Rectal smooth muscle tissue (tissue), 1 donor: Measurements from ENCODE around the gene GRIP2.

Experiments
- H3K27ac ChIP-seq: one replicate; pipeline ENCODE4 v1.7.0; 2013; ENCODE audit warnings: low read depth, low read length, inconsistent platforms
- H3K27me3 ChIP-seq: one replicate; pipeline ENCODE4 v1.7.0; 2013; ENCODE audit warnings: low read length; ENCODE audit not compliant: control insufficient read depth, insufficient read depth
- H3K36me3 ChIP-seq: one replicate; pipeline ENCODE4 v1.7.0; 2013; ENCODE audit warnings: low read length; ENCODE audit not compliant: control insufficient read depth, insufficient read depth
- H3K4me1 ChIP-seq: one replicate; pipeline ENCODE4 v1.7.0; 2013; ENCODE audit warnings: low read length; ENCODE audit not compliant: control insufficient read depth, insufficient read depth
- H3K4me3 ChIP-seq: one replicate; pipeline ENCODE4 v1.7.0; 2013; ENCODE audit warnings: low read length
- H3K9ac ChIP-seq: one replicate; pipeline ENCODE4 v1.7.0; 2013; ENCODE audit warnings: low read length

The GRIP2 gene

GRCh38 chr3:14470461-14470860, 69.7 kb downstream of the GRIP2 start:
- Histone ChIP-seq H3K27me3 (no peaks in the 10 kb centered on the region), H3K4me1 (no peaks in the 10 kb centered on the region), H3K27ac (no peak overlapping the region), H3K4me3 (no peak overlapping the region), H3K9ac (no peak overlapping the region), H3K36me3 (no peaks in the 10 kb centered on the region)

DNA sequence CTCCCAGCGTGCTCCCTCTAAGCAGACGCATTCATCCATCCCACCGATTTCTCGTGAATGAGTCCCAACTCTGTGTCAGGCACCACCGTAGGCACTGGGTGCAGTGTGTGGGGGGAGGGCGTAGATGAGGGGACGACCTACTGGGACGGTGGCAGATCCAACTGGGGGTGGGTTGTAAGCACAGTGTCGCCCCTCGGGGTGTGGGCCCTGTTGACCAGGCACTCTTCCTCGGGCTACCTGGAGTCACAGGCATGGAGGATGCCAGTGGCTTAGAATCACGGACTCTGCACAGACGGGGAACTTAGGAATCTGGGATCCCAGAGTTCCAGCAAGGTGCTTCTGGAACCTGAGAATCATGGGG, 71.5 kb downstream of the GRIP2 start:
- Histone ChIP-seq H3K27me3 (no peaks in the 10 kb centered on the region), H3K4me1 (no peaks in the 10 kb centered on the region), H3K4me3 (no peak overlapping the region), H3K27ac (no peak overlapping the region), H3K36me3 (no peaks in the 10 kb centered on the region), H3K9ac (no peak overlapping the region)

DNA sequence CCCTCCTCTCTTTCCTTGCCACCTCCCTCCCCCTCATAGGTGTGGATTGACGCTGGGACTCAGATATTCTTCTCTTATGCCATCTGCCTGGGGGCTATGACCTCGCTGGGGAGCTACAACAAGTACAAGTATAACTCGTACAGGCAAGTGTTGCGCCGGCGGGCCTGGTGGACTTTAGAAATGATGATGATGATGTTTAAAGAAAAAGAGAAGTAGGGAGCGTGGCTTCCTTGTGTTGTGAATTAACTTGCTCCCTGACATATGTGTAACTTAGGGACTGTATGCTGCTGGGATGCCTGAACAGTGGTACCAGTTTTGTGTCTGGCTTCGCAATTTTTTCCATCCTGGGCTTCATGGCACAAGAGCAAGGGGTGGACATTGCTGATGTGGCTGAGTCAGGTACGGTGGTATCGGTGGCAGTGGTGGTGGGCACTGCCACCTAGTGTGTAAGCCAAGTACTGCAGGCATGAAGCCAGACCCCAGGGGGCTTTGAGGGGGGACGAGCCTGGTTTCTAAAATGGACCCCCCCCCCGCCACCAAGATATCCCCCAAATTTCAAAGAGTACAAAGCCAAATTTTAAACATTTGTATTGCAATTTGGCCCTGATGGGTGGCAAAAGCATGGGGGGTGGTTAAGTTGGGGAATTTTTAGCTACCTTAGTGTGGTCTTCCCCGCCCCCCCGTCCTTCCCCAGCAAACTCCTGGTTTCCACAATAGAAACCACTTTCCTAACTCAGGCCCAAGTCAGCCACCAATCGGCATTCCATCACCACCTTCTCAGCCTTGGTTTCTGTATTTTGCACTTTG, 72.1 kb downstream of the GRIP2 start:
- Histone ChIP-seq H3K9ac (no peak overlapping the region), H3K4me1 (no peaks in the 10 kb centered on the region), H3K27me3 (no peaks in the 10 kb centered on the region), H3K27ac (no peak overlapping the region), H3K4me3 (no peak overlapping the region), H3K36me3 (peaks cover under 1% of the 10 kb centered on the region)

DNA sequence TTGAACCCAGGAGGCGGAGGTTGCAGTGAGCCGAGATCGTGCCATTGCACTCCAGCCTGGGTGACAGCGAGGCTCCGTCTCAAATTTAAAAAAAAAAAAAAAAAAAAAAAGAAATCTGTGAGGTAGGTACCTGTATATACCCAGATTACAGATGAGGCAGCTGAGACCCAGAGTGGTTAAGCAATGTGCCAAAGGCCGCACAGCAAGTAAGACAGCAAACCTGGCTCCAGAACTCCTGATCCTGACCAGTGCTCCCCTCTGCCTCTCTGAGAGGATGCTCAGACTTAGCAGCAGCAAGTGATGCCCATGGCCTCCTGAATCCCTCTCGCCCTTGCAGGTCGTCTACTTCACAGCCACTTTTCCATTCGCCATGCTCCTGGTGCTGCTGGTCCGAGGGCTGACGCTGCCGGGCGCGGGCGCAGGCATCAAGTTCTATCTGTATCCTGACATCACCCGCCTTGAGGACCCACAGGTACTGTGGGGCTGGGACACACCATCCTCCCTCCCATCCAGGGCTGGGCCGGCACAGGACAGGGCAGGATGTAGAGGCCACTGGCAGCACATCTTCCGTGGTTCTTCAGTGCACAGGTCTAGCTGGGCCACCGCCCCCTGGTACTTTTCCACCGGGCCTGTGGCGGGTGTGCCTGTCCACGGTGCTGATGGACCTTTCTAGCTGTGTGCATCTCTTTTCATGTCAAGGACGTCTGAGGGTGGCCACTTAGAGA, 73.8 kb downstream of the GRIP2 start:
- Histone ChIP-seq H3K27ac (no peak overlapping the region), H3K4me3 (no peak overlapping the region), H3K36me3 (peaks cover 2% of the 10 kb centered on the region), H3K9ac (no peak overlapping the region), H3K4me1 (no peaks in the 10 kb centered on the region), H3K27me3 (no peaks in the 10 kb centered on the region)

DNA sequence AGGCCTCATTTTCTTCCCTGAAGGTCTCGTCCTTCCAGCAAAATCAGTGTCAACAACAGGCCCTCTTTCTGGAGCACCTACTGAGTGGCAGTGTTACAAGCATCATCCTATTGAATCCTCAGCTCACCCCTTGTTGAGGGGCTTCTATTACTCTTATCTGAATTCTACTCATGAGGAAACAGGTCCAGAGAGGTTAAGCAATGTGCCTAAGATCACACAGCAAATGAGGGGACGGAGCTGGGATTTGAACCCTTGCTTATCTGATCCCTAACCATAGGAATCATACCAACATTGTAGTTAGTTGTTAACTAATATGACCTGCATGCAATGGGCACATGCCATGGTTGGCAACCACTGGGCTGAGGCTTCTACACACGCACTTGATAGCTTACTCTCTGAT, 74.7 kb downstream of the GRIP2 start:
- H3K36me3 ChIP-seq = peaks cover 2% of the 10 kb centered on the region
- no peaks in the 10 kb centered on the region for H3K27me3 ChIP-seq
- no peaks in the 10 kb centered on the region for H3K4me1 ChIP-seq
- no peak overlapping the region for H3K27ac ChIP-seq
- H3K4me3 ChIP-seq = no peak overlapping the region
- no peak overlapping the region for H3K9ac ChIP-seq

GRCh38 chr3:14464521-14464920, 75.6 kb downstream of the GRIP2 start:
- H3K4me1 ChIP-seq = no peaks in the 10 kb centered on the region
- no peaks in the 10 kb centered on the region for H3K27me3 ChIP-seq
- H3K27ac ChIP-seq = no peak overlapping the region
- H3K36me3 ChIP-seq = peaks cover 2% of the 10 kb centered on the region
- no peak overlapping the region for H3K4me3 ChIP-seq
- H3K9ac ChIP-seq = no peak overlapping the region

- Histone ChIP-seq H3K36me3 (peaks cover 2% of the 10 kb centered on the region), H3K9ac (no peak overlapping the region), H3K4me3 (no peak overlapping the region), H3K27me3 (no peaks in the 10 kb centered on the region), H3K27ac (no peak overlapping the region), H3K4me1 (no peaks in the 10 kb centered on the region)
Measured at GRCh38 chr3:14464141-14464465, 76.0 kb downstream of the GRIP2 start.

GRCh38 chr3:14463330-14464140, 76.6 kb downstream of the GRIP2 start:
- Histone ChIP-seq H3K36me3 (peaks cover 2% of the 10 kb centered on the region), H3K27ac (no peak overlapping the region), H3K27me3 (no peaks in the 10 kb centered on the region), H3K9ac (no peak overlapping the region), H3K4me1 (no peaks in the 10 kb centered on the region), H3K4me3 (no peak overlapping the region)

GRCh38 chr3:14462738-14463137, 77.4 kb downstream of the GRIP2 start:
- no peaks in the 10 kb centered on the region for H3K4me1 ChIP-seq
- peaks cover 2% of the 10 kb centered on the region for H3K36me3 ChIP-seq
- H3K27me3 ChIP-seq = no peaks in the 10 kb centered on the region
- no peak overlapping the region for H3K4me3 ChIP-seq
- H3K9ac ChIP-seq = no peak overlapping the region
- H3K27ac ChIP-seq = no peak overlapping the region

- no peak overlapping the region for H3K27ac ChIP-seq
Measured at GRCh38 chr3:14461748-14462324, 78.3 kb downstream of the GRIP2 start.

DNA sequence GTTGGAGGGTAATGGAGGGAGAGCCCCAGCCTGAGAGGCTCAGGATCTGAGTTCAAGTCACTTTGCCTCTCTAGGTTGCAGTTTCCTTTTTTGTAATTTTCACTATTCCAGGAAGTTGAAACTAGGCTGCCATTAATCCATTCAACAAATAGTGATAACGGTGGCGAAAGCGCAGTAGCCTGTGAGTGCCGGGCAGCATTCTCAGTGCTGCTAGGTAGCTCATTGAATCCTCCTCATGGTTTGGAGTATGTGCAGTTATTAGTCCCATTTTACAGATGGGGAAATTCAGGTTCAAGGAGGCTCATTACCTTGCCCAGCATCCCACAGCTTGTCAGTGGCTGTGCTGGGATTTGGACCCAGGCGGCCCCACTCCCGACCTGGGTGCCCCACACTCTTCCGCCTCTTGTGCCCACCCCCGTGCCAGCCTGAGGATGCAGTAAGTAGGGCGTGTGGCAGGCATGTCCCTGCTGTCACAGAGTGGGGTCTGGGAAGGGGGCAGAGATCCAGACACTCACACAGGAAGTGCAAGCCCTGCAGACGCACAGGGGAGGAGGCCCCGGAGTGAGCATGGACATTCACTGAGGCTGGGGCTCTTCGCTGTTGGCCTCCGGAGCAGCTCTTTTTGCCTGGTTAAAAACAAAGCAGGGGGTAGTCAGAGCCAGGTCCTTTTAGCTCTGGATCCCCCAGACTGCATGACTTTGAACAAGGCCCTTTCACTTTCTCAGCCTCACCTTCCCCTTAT, 79.0 kb downstream of the GRIP2 start:
- no peaks in the 10 kb centered on the region for H3K4me1 ChIP-seq
- H3K4me3 ChIP-seq = no peak overlapping the region
- peaks cover 2% of the 10 kb centered on the region for H3K36me3 ChIP-seq
- no peak overlapping the region for H3K9ac ChIP-seq
- H3K27ac ChIP-seq = no peak overlapping the region
- no peaks in the 10 kb centered on the region for H3K27me3 ChIP-seq

More at GRCh38 chr3:14461748-14462324, 78.3 kb downstream of the GRIP2 start:
- Histone ChIP-seq H3K4me1 (no peaks in the 10 kb centered on the region), H3K9ac (no peak overlapping the region), H3K36me3 (peaks cover 2% of the 10 kb centered on the region), H3K27me3 (no peaks in the 10 kb centered on the region), H3K4me3 (no peak overlapping the region)
